Measurements from ENCODE around the gene CTNND2. TPM values are rescaled to one million over a fixed set of nuclear protein-coding genes. Genes with fewer than 3 reads are reported as not detected.

CTNND2 gene
- total RNA-seq, 2 donors from 2014 or later, result not detected

GRCh38 chr5:11174591-11174990 lies 729.7 kb downstream of the CTNND2 start:
- no peak overlapping the region for H3K27ac Mint-ChIP-seq
- peaks cover 5 to 15% of the 10 kb centered on the region in 2 donors for H3K27me3 Mint-ChIP-seq
- H3K4me3 Mint-ChIP-seq, result no peak overlapping the region
- ATAC-seq (no peak), DNase-seq (ENCODE audit: low spot score) (no peak)
- no peaks in the 10 kb centered on the region for H3K9me3 Mint-ChIP-seq
- no peaks in the 10 kb centered on the region for H3K36me3 Mint-ChIP-seq
- H3K4me1 Mint-ChIP-seq (ENCODE audit: low read depth in 2 of 2), result peaks cover 4 to 5% of the 10 kb centered on the region in 2 donors

GRCh38 chr5:11172484-11172883 lies 731.8 kb downstream of the CTNND2 start:
- Mint-ChIP-seq H3K4me1 (ENCODE audit: low read depth in 2 of 2) (peaks cover 4 to 5% of the 10 kb centered on the region in 2 donors), H3K27ac (no peak overlapping the region), H3K9me3 (no peaks in the 10 kb centered on the region), H3K4me3 (no peak overlapping the region), H3K27me3 (peaks cover 5 to 21% of the 10 kb centered on the region in 2 donors), H3K36me3 (no peaks in the 10 kb centered on the region)
- no peak for ATAC-seq
- DNase-seq (ENCODE audit: low spot score), result no peak

GRCh38 chr5:11171236-11171635 lies 733.0 kb downstream of the CTNND2 start:
- H3K9me3 Mint-ChIP-seq, result no peaks in the 10 kb centered on the region
- H3K4me1 Mint-ChIP-seq (ENCODE audit: low read depth in 2 of 2), result peaks cover 4 to 5% of the 10 kb centered on the region in 2 donors
- DNase-seq (ENCODE audit: low spot score) (no peak), ATAC-seq (no peak)
- peaks cover 5 to 18% of the 10 kb centered on the region in 2 donors for H3K27me3 Mint-ChIP-seq
- no peaks in the 10 kb centered on the region for H3K36me3 Mint-ChIP-seq
- H3K27ac Mint-ChIP-seq, result no peak overlapping the region
- H3K4me3 Mint-ChIP-seq, result no peak overlapping the region

- no peak for ATAC-seq
- Mint-ChIP-seq H3K36me3 (no peaks in the 10 kb centered on the region), H3K9me3 (no peaks in the 10 kb centered on the region)
Observed at GRCh38 chr5:11166923-11167322, 737.3 kb downstream of the CTNND2 start.

GRCh38 chr5:11164531-11165294 lies 739.5 kb downstream of the CTNND2 start:
- Mint-ChIP-seq H3K27me3 (peaks cover 5 to 29% of the 10 kb centered on the region in 2 donors), H3K27ac (no peak overlapping the region), H3K36me3 (no peaks in the 10 kb centered on the region), H3K9me3 (no peaks in the 10 kb centered on the region), H3K4me3 (no peak overlapping the region), H3K4me1 (ENCODE audit: low read depth in 2 of 2) (no peaks in the 10 kb centered on the region)
- ATAC-seq (no peak), DNase-seq (ENCODE audit: low spot score) (no peak)

More at GRCh38 chr5:11166923-11167322, 737.3 kb downstream of the CTNND2 start:
- H3K4me3 Mint-ChIP-seq, result no peak overlapping the region
- H3K27ac Mint-ChIP-seq, result no peak overlapping the region
- peaks cover 5 to 31% of the 10 kb centered on the region in 2 donors for H3K27me3 Mint-ChIP-seq
- H3K4me1 Mint-ChIP-seq (ENCODE audit: low read depth in 2 of 2), result no peaks in the 10 kb centered on the region
- DNase-seq (ENCODE audit: low spot score), result no peak

GRCh38 chr5:11157132-11157531 lies 747.1 kb downstream of the CTNND2 start:
- H3K36me3 Mint-ChIP-seq, result no peaks in the 10 kb centered on the region
- peak overlapping the region in 1 of 2 donors; percentile 7 for H3K27ac Mint-ChIP-seq
- ATAC-seq (no peak), DNase-seq (ENCODE audit: low spot score) (no peak)
- H3K27me3 Mint-ChIP-seq, result peaks cover 0 to 6% of the 10 kb centered on the region in 2 donors
- peaks cover 16 to 17% of the 10 kb centered on the region in 2 donors for H3K4me1 Mint-ChIP-seq (ENCODE audit: low read depth in 2 of 2)
- H3K9me3 Mint-ChIP-seq, result no peaks in the 10 kb centered on the region
- H3K4me3 Mint-ChIP-seq, result peak overlapping the region; percentile 37

- no peak overlapping the region for H3K4me3 Mint-ChIP-seq
- no peaks in the 10 kb centered on the region for H3K36me3 Mint-ChIP-seq
- DNase-seq (ENCODE audit: low spot score) (no peak), ATAC-seq (no peak)
- H3K4me1 Mint-ChIP-seq (ENCODE audit: low read depth in 2 of 2), result peaks cover 16 to 17% of the 10 kb centered on the region in 2 donors
- H3K27ac Mint-ChIP-seq, result no peak overlapping the region
- no peaks in the 10 kb centered on the region for H3K27me3 Mint-ChIP-seq
- H3K9me3 Mint-ChIP-seq, result no peaks in the 10 kb centered on the region
Observed at GRCh38 chr5:11153670-11154382, 750.4 kb downstream of the CTNND2 start.

- Mint-ChIP-seq H3K9me3 (no peaks in the 10 kb centered on the region), H3K4me1 (ENCODE audit: low read depth in 2 of 2) (peaks cover 8 to 9% of the 10 kb centered on the region in 2 donors), H3K27ac (no peak overlapping the region), H3K4me3 (no peak overlapping the region), H3K36me3 (no peaks in the 10 kb centered on the region), H3K27me3 (no peaks in the 10 kb centered on the region)
- DNase-seq (ENCODE audit: low spot score) (no peak), ATAC-seq (no peak)
Observed at GRCh38 chr5:11152368-11152767, 751.9 kb downstream of the CTNND2 start.

- Mint-ChIP-seq H3K36me3 (no peaks in the 10 kb centered on the region), H3K4me1 (ENCODE audit: low read depth in 2 of 2) (no peaks in the 10 kb centered on the region), H3K9me3 (no peaks in the 10 kb centered on the region), H3K27ac (no peak overlapping the region), H3K27me3 (no peaks in the 10 kb centered on the region), H3K4me3 (no peak overlapping the region)
- ATAC-seq, result no peak
- DNase-seq (ENCODE audit: low spot score), result no peak
Observed at GRCh38 chr5:11150976-11151375, 753.3 kb downstream of the CTNND2 start.

- ATAC-seq, result no peak
- H3K36me3 Mint-ChIP-seq, result no peaks in the 10 kb centered on the region
- DNase-seq (ENCODE audit: low spot score), result no peak
- no peak overlapping the region for H3K27ac Mint-ChIP-seq
- no peaks in the 10 kb centered on the region for H3K27me3 Mint-ChIP-seq
- H3K4me3 Mint-ChIP-seq, result no peak overlapping the region
- H3K9me3 Mint-ChIP-seq, result no peaks in the 10 kb centered on the region
- H3K4me1 Mint-ChIP-seq (ENCODE audit: low read depth in 2 of 2), result no peaks in the 10 kb centered on the region
Observed at GRCh38 chr5:11148810-11149539, 755.3 kb downstream of the CTNND2 start.

- no peak for DNase-seq (ENCODE audit: low spot score)
- H3K27ac Mint-ChIP-seq, result no peak overlapping the region
- no peak for ATAC-seq
- no peak overlapping the region for H3K4me3 Mint-ChIP-seq
- no peaks in the 10 kb centered on the region for H3K27me3 Mint-ChIP-seq
- no peaks in the 10 kb centered on the region for H3K36me3 Mint-ChIP-seq
- H3K4me1 Mint-ChIP-seq (ENCODE audit: low read depth in 2 of 2), result no peaks in the 10 kb centered on the region
- H3K9me3 Mint-ChIP-seq, result no peaks in the 10 kb centered on the region
Observed at GRCh38 chr5:11146171-11146570, 758.1 kb downstream of the CTNND2 start.

- H3K4me3 Mint-ChIP-seq, result no peak overlapping the region
- DNase-seq (ENCODE audit: low spot score), result no peak
- no peaks in the 10 kb centered on the region for H3K4me1 Mint-ChIP-seq (ENCODE audit: low read depth in 2 of 2)
- no peaks in the 10 kb centered on the region for H3K9me3 Mint-ChIP-seq
- H3K36me3 Mint-ChIP-seq, result no peaks in the 10 kb centered on the region
- no peak overlapping the region for H3K27ac Mint-ChIP-seq
- H3K27me3 Mint-ChIP-seq, result peaks cover 0 to 5% of the 10 kb centered on the region in 2 donors
- peak in 1 of 2 donors; percentile 54 for ATAC-seq
Observed at GRCh38 chr5:11143456-11144267, 760.6 kb downstream of the CTNND2 start.

GRCh38 chr5:11139217-11139865 lies 764.9 kb downstream of the CTNND2 start:
- Mint-ChIP-seq H3K4me1 (ENCODE audit: low read depth in 2 of 2) (no peaks in the 10 kb centered on the region), H3K9me3 (no peaks in the 10 kb centered on the region), H3K27ac (no peak overlapping the region), H3K4me3 (no peak overlapping the region), H3K36me3 (no peaks in the 10 kb centered on the region), H3K27me3 (peaks cover 5 to 8% of the 10 kb centered on the region in 2 donors)
- DNase-seq (ENCODE audit: low spot score) (no peak), ATAC-seq (no peak)

Measured in natural killer cell treated with Interleukin-12 subunit alpha and Interleukin-12 subunit beta and Interleukin-15 and Interleukin-18, amount 100 ng/mL, for 72 hours (primary cell).